Neural progenitor cell (in vitro differentiated cells): ENCODE results near the gene ABCA1.

Source experiments
- CTCF ChIP-seq: fragments of 200-600 bp; sonication (generic); IDR thresholded peaks from 2 replicates; pipeline ENCODE4 v1.5.1; 2017; ENCODE audit warnings: antibody characterized with exemption, mild to moderate bottlenecking
- EZH2 ChIP-seq: fragments of 200-600 bp; sonication (generic); IDR thresholded peaks from 2 replicates; pipeline ENCODE4 v1.6.1; 2017; ENCODE audit warnings: antibody characterized with exemption, mild to moderate bottlenecking, moderate library complexity

DNA sequence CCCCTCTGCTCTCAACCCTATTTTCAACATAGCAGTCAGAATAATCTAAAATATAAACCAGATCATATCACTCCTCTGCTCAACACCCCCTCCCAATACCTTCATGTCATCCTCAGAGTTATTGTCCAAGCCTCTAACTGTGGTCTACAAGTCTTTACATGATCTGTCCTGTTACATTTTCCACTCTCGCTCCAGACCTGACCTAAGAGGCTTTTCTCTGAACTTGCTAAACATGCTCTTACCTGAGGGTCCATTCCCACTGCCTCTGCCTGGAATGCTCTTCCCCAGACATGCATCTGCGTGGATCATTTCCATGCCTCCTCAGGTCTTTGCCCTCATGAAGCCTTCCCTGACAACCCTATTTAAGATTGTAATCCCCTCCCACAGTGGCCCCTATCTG is 152.0 kb downstream of the ABCA1 start:
- TF ChIP-seq CTCF (no peak), EZH2 (no peak)
